GM21576 (cell line): Measurements from ENCODE around the gene USP17L15.
"Not testable (repeated sequence)": the region's sequence is repeated elsewhere in the genome, so short reads cannot be mapped to it uniquely, and the experiment has no call there.

Source experiments
- ATAC-seq: cut with Tn5 transposase; IDR thresholded peaks from one replicate; pipeline ENCODE4 v1.9.1; 2021; ENCODE audit warnings: mild to moderate bottlenecking, moderate library complexity; ENCODE audit not compliant: unreplicated experiment

Gene USP17L15

GRCh38 chr4:9234085-9234484, at the start of gene USP17L15:
Gene USP17L15 (plus strand): TSS chr4:9234385. CDS start chr4:9234385, 0 bp downstream.
- not testable (repeated sequence) for ATAC-seq

- ATAC-seq = not testable (repeated sequence)
Measured at GRCh38 chr4:9210357-9210756, 23.8 kb upstream of the USP17L15 start, which contains the start of gene USP17L10. Gene USP17L10 (plus strand): TSS chr4:9210657. CDS start chr4:9210657, 0 bp downstream.

- not testable (repeated sequence) for ATAC-seq
Measured at GRCh38 chr4:9214701-9215100, 19.5 kb upstream of the USP17L15 start.

GRCh38 chr4:9215105-9215504, 19.1 kb upstream of the USP17L15 start, which contains the start of gene USP17L11:
Gene USP17L11 (plus strand): TSS chr4:9215405. CDS start chr4:9215405, 0 bp downstream.
- not testable (repeated sequence) for ATAC-seq

- not testable (repeated sequence) for ATAC-seq
Measured at GRCh38 chr4:9219852-9220251, 14.3 kb upstream of the USP17L15 start, which contains the start of gene USP17L12. Gene USP17L12 (plus strand): TSS chr4:9220152. CDS start chr4:9220152, 0 bp downstream.

GRCh38 chr4:9224596-9224995, 9.6 kb upstream of the USP17L15 start, which contains the start of gene USP17L13:
Gene USP17L13 (plus strand): TSS chr4:9224896. CDS start chr4:9224896, 0 bp downstream.
- not testable (repeated sequence) for ATAC-seq

GRCh38 chr4:9230249-9230648, 3.9 kb upstream of the USP17L15 start:
- not testable (repeated sequence) for ATAC-seq

GRCh38 chr4:9238461-9238860, 4.3 kb downstream of the USP17L15 start:
- ATAC-seq = not testable (repeated sequence)

- not testable (repeated sequence) for ATAC-seq
Measured at GRCh38 chr4:9243579-9243978, 9.4 kb downstream of the USP17L15 start, which contains the start of gene USP17L17. Gene USP17L17 (plus strand): TSS chr4:9243879. CDS start chr4:9243879, 0 bp downstream.

GRCh38 chr4:9247953-9248680, 13.9 kb downstream of the USP17L15 start, which contains the start of gene USP17L18:
Gene USP17L18 (plus strand): TSS chr4:9248630. CDS start chr4:9248630, 0 bp downstream.
- ATAC-seq = not testable (repeated sequence)

GRCh38 chr4:9253078-9253477, 18.9 kb downstream of the USP17L15 start, which contains the start of gene USP17L19:
Gene USP17L19 (plus strand): TSS chr4:9253378. CDS start chr4:9253378, 0 bp downstream.
- not testable (repeated sequence) for ATAC-seq

GRCh38 chr4:9257824-9258223, 23.6 kb downstream of the USP17L15 start, which contains the start of gene USP17L20:
Gene USP17L20 (plus strand): TSS chr4:9258124. CDS start chr4:9258124, 0 bp downstream.
- ATAC-seq = not testable (repeated sequence)

GRCh38 chr4:9262572-9262971, 28.4 kb downstream of the USP17L15 start, which contains the start of gene USP17L21:
Gene USP17L21 (plus strand): TSS chr4:9262872. CDS start chr4:9262872, 0 bp downstream.
- not testable (repeated sequence) for ATAC-seq

GRCh38 chr4:9267319-9267718, 33.1 kb downstream of the USP17L15 start, which contains the start of gene USP17L22:
Gene USP17L22 (plus strand): TSS chr4:9267619. CDS start chr4:9267619, 0 bp downstream.
- not testable (repeated sequence) for ATAC-seq

- ATAC-seq = not testable (repeated sequence)
Measured at GRCh38 chr4:9271719-9272118, 37.5 kb downstream of the USP17L15 start.
